Measurements from ENCODE around the gene SLC34A1.
"Not testable (repeated sequence)": the region's sequence is repeated elsewhere in the genome, so short reads cannot be mapped to it uniquely, and the experiment has no call there.

SLC34A1 gene

GRCh38 chr5:177367981-177368868, 16.0 kb upstream of the SLC34A1 start:
- H3K4me3 ChIP-seq (ENCODE audit: low read depth, low read length) = no peak overlapping the region

- no peak overlapping the region for H3K4me3 ChIP-seq (ENCODE audit: low read depth, low read length)
These were observed 15.2 kb upstream of the SLC34A1 start for GRCh38 chr5:177368869-177369644.

- no peak overlapping the region for H3K4me3 ChIP-seq (ENCODE audit: low read depth, low read length)
These were observed 14.4 kb upstream of the SLC34A1 start for GRCh38 chr5:177369645-177370440.

GRCh38 chr5:177370488-177371119, 13.6 kb upstream of the SLC34A1 start:
- H3K4me3 ChIP-seq (ENCODE audit: low read depth, low read length) = no peak overlapping the region

GRCh38 chr5:177371120-177372033, 12.9 kb upstream of the SLC34A1 start:
- H3K4me3 ChIP-seq (ENCODE audit: low read depth, low read length) = peak overlapping the region; percentile 43

GRCh38 chr5:177372034-177372896, 12.0 kb upstream of the SLC34A1 start:
- no peak overlapping the region for H3K4me3 ChIP-seq (ENCODE audit: low read depth, low read length)

GRCh38 chr5:177372910-177373309, 11.3 kb upstream of the SLC34A1 start:
- no peak overlapping the region for H3K4me3 ChIP-seq (ENCODE audit: low read depth, low read length)

- H3K4me3 ChIP-seq (ENCODE audit: low read depth, low read length) = no peak overlapping the region
These were observed 10.4 kb upstream of the SLC34A1 start for GRCh38 chr5:177373806-177374205.

- H3K4me3 ChIP-seq (ENCODE audit: low read depth, low read length) = no peak overlapping the region
These were observed 10.0 kb upstream of the SLC34A1 start for GRCh38 chr5:177374211-177374610.

GRCh38 chr5:177375516-177375915, 8.7 kb upstream of the SLC34A1 start:
- not testable (repeated sequence) for H3K4me3 ChIP-seq (ENCODE audit: low read depth, low read length)

- no peak overlapping the region for H3K4me3 ChIP-seq (ENCODE audit: low read depth, low read length)
These were observed 8.1 kb upstream of the SLC34A1 start for GRCh38 chr5:177376107-177376506.

- no peak overlapping the region for H3K4me3 ChIP-seq (ENCODE audit: low read depth, low read length)
These were observed 6.1 kb upstream of the SLC34A1 start for GRCh38 chr5:177377851-177378776.

GRCh38 chr5:177378884-177379883, 5.0 kb upstream of the SLC34A1 start:
- no peak overlapping the region for H3K4me3 ChIP-seq (ENCODE audit: low read depth, low read length)

- H3K4me3 ChIP-seq (ENCODE audit: low read depth, low read length) = no peak overlapping the region
These were observed 3.5 kb upstream of the SLC34A1 start for GRCh38 chr5:177380805-177381126.

- no peak overlapping the region for H3K4me3 ChIP-seq (ENCODE audit: low read depth, low read length)
These were observed 1.7 kb upstream of the SLC34A1 start for GRCh38 chr5:177382423-177383029.

- no peak overlapping the region for H3K4me3 ChIP-seq (ENCODE audit: low read depth, low read length)
These were observed 1.1 kb upstream of the SLC34A1 start for GRCh38 chr5:177383181-177383580.

Measured in iPS-11a (cell line).